H9 (cell line): ENCODE measurements around the gene TMEM204. TPM values are rescaled to one million over a fixed set of nuclear protein-coding genes. Genes with fewer than 3 reads are reported as not detected.

ENCODE experiments used
- DNase-seq: peaks from one replicate; pipeline ENCODE4 v3.0.0-alpha.2; 2017
- H2AFZ ChIP-seq: one replicate; pipeline ENCODE4 v1.6.1; 2013; ENCODE audit warnings: mild to moderate bottlenecking, low read length, control low read depth, moderate library complexity
- H2AK5ac ChIP-seq: 2 replicates; pipeline ENCODE4 v1.6.1; 2013; ENCODE audit warnings: low read length, control low read depth, mixed read lengths; ENCODE audit not compliant: insufficient read length
- H2BK120ac ChIP-seq: one replicate; pipeline ENCODE4 v1.6.1; 2013; ENCODE audit warnings: low read depth, mild to moderate bottlenecking, low read length, control low read depth, inconsistent platforms; ENCODE audit not compliant: poor library complexity, severe bottlenecking
- H2BK12ac ChIP-seq: 2 replicates; pipeline ENCODE4 v1.6.1; 2013; ENCODE audit warnings: low read length, control low read depth, mixed read lengths, low read depth; ENCODE audit not compliant: insufficient read length
- H2BK15ac ChIP-seq: 2 replicates; pipeline ENCODE4 v1.6.1; 2013; ENCODE audit warnings: low read depth, low read length, control low read depth
- H2BK20ac ChIP-seq: one replicate; pipeline ENCODE4 v1.6.1; 2013; ENCODE audit warnings: low read depth, mild to moderate bottlenecking, low read length, control low read depth, inconsistent platforms; ENCODE audit not compliant: poor library complexity, severe bottlenecking
- H2BK5ac ChIP-seq: 2 replicates; pipeline ENCODE4 v1.6.1; 2013; ENCODE audit warnings: low read length, control low read depth, mixed read lengths; ENCODE audit not compliant: insufficient read length
- H3K14ac ChIP-seq: 2 replicates; pipeline ENCODE4 v1.6.1; 2013; ENCODE audit warnings: low read length, control low read depth; ENCODE audit not compliant: insufficient read depth
- H3K18ac ChIP-seq: 2 replicates; pipeline ENCODE4 v1.6.1; 2013; ENCODE audit warnings: low read depth, mild to moderate bottlenecking, mixed read lengths, low read length, control low read depth; ENCODE audit not compliant: insufficient read length
- H3K23ac ChIP-seq: 2 replicates; pipeline ENCODE4 v1.6.1; 2013; ENCODE audit warnings: low read length, control low read depth, mixed read lengths, low read depth; ENCODE audit not compliant: insufficient read length
- H3K23me2 ChIP-seq: 2 replicates; pipeline ENCODE4 v1.6.1; 2013; ENCODE audit warnings: low read depth, mild to moderate bottlenecking, mixed read lengths, low read length, control low read depth; ENCODE audit not compliant: insufficient read length, poor library complexity, severe bottlenecking
- H3K27ac ChIP-seq: 2 replicates; pipeline ENCODE4 v1.5.1; 2013; ENCODE audit warnings: low read length, control low read depth, mixed read lengths, low read depth; ENCODE audit not compliant: insufficient read length
- H3K27me3 ChIP-seq: 2 replicates; pipeline ENCODE4 v1.6.1; 2013; ENCODE audit warnings: low read length, control low read depth, inconsistent platforms; ENCODE audit not compliant: insufficient read depth
- H3K4ac ChIP-seq: 2 replicates; pipeline ENCODE4 v1.6.1; 2013; ENCODE audit warnings: low read depth, mild to moderate bottlenecking, control low read depth, inconsistent platforms, low read length, moderate library complexity
- H3K4me1 ChIP-seq: 2 replicates; pipeline ENCODE4 v1.6.1; 2013; ENCODE audit warnings: low read length, control low read depth, inconsistent platforms; ENCODE audit not compliant: insufficient read depth
- H3K4me2 ChIP-seq: 2 replicates; pipeline ENCODE4 v1.6.1; 2013; ENCODE audit warnings: low read length, control low read depth, mixed read lengths; ENCODE audit not compliant: insufficient read length, insufficient read depth
- H3K56ac ChIP-seq: 2 replicates; pipeline ENCODE4 v1.6.1; 2013; ENCODE audit warnings: low read depth, mild to moderate bottlenecking, mixed read lengths, low read length, control low read depth; ENCODE audit not compliant: insufficient read length
- H3K79me1 ChIP-seq: 2 replicates; pipeline ENCODE4 v1.6.1; 2013; ENCODE audit warnings: low read depth, mild to moderate bottlenecking, moderate library complexity, low read length, control low read depth, inconsistent platforms; ENCODE audit not compliant: insufficient read depth, poor library complexity, severe bottlenecking
- H3K79me2 ChIP-seq: 2 replicates; pipeline ENCODE4 v1.6.1; 2013; ENCODE audit warnings: low read length, control low read depth, inconsistent platforms; ENCODE audit not compliant: insufficient read depth
- H3K9ac ChIP-seq: 2 replicates; pipeline ENCODE4 v1.6.1; 2013; ENCODE audit warnings: low read length, control low read depth, mixed read lengths; ENCODE audit not compliant: insufficient read length; ENCODE audit errors: extremely low read depth
- H3K9me3 ChIP-seq: one replicate; pipeline ENCODE4 v1.6.1; 2013; ENCODE audit warnings: low read depth, low read length, inconsistent platforms; ENCODE audit not compliant: control insufficient read depth
- H3T11ph ChIP-seq: one replicate; pipeline ENCODE4 v1.6.1; 2013; ENCODE audit warnings: mild to moderate bottlenecking, low read length, control low read depth, inconsistent platforms
- H4K20me1 ChIP-seq: one replicate; pipeline ENCODE4 v1.6.1; 2013; ENCODE audit not compliant: control insufficient read depth, insufficient read length, insufficient read depth
- H4K5ac ChIP-seq: 2 replicates; pipeline ENCODE4 v1.6.1; 2013; ENCODE audit warnings: low read depth, mild to moderate bottlenecking, mixed read lengths, low read length, control low read depth; ENCODE audit not compliant: insufficient read length
- H4K8ac ChIP-seq: replicated peaks from 2 replicates; pipeline ENCODE4 v1.6.1; 2013; ENCODE audit warnings: low read length, control low read depth, mixed read lengths, low read depth; ENCODE audit not compliant: insufficient read length
- H4K91ac ChIP-seq: 2 replicates; pipeline ENCODE4 v1.6.1; 2013; ENCODE audit warnings: low read depth, mild to moderate bottlenecking, moderate library complexity, mixed read lengths, low read length, control low read depth; ENCODE audit not compliant: insufficient read length
- H3K27ac Mint-ChIP-seq, 3 experiments: 2 replicates in 2 of 3; 3 replicates in 1 of 3; pipeline ENCODE4 v1.8.0; 2020 to 2021; ENCODE audit warnings: mixed read lengths in 3 of 3, mild to moderate bottlenecking in 1 of 3, moderate library complexity in 1 of 3
- H3K27me3 Mint-ChIP-seq: 2 replicates; pipeline ENCODE4 v1.8.0; 2021; ENCODE audit warnings: low read depth, mild to moderate bottlenecking, moderate library complexity, mixed read lengths
- H3K36me3 Mint-ChIP-seq, 3 experiments: 2 replicates in 2 of 3; 3 replicates in 1 of 3; pipeline ENCODE4 v1.8.0; 2020 to 2021; ENCODE audit warnings: low read depth in 3 of 3, mixed read lengths in 3 of 3; ENCODE audit not compliant: insufficient read depth in 1 of 3
- H3K4me1 Mint-ChIP-seq, 2 experiments: 2 replicates each; pipeline ENCODE4 v1.8.0; 2020; ENCODE audit warnings: mixed read lengths in 2 of 2
- H3K4me3 Mint-ChIP-seq, 2 experiments: 2 replicates in 1 of 2; 3 replicates in 1 of 2; pipeline ENCODE4 v1.8.0; 2020 to 2021; ENCODE audit warnings: mild to moderate bottlenecking in 2 of 2, mixed read lengths in 2 of 2, moderate library complexity in 1 of 2
- H3K9me3 Mint-ChIP-seq, 2 experiments: 2 replicates in 1 of 2; 3 replicates in 1 of 2; pipeline ENCODE4 v1.8.0; 2020; ENCODE audit warnings: mild to moderate bottlenecking in 2 of 2, mixed read lengths in 2 of 2, moderate library complexity in 1 of 2
- WGBS: extraction: QIAGEN DNeasy Blood & Tissue Kit; methylation state at CpG from one replicate; pipeline ENCODE4 v1.1.7; 2013; ENCODE audit warnings: missing lambda C conversion rate, low lambda C conversion rate, mixed read lengths; ENCODE audit not compliant: insufficient read length; ENCODE audit errors: extremely low coverage; 5-methylcytosine and 5-hydroxymethylcytosine counted together
- total RNA-seq: library from RNA; stranded (reverse); gene quantifications from 2 replicates; pipeline ENCODE4 v1.2.1, GENCODE V29; 2021
- TF ChIP-seq, protein P1 (sequence below): fragments of 200-600 bp; sonication (generic); conservative IDR thresholded peaks from 3 replicates; pipeline ENCODE4 v1.8.0; 2021; ENCODE audit warnings: antibody characterized with exemption, mild to moderate bottlenecking

The TMEM204 gene
- total RNA-seq, 1 experiment from 2014 or later = not detected

DNA sequence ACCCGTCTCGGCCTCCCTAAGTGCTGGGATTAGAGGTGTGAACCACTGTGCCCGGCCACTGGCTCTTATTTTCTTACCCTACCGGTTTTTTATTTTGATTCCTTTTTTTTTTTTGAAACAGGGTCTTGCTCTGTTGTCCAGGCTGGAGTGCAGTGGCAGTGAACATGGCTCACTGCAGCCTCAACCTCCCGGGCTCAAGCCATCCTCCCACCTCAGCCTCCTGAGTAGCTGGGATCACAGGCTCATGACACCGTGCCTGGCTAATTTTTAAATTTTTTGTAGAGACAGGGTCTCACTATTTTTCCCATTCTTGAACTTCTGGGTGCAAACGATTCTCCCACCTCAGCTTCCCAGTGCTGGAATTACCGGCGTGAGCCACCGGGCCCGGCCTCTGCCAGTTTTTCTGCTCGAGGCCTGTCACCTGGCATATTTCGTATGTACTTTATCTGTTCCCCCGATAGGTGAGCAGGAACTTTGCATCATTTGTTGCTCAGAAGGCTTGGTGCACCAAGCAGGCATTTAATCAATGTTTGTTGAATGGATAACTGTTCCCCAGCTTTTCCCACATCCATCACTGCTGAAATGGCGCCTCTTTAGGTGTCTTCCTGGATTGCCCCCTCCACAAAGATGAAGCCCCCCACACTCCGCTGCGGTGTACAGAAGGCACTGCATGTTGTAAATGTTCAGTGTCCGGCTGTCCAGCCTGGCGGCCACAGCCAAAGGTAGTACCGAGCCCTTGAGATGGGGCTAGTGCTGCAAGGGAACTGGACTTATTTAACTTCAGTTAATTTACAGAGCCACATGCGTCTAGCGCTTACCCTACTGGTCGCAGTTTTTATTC is 41.2 kb upstream of the TMEM204 start:
- Histone ChIP-seq H3K4me2 (peak overlapping the region; percentile 86), H3K27ac (no peak overlapping the region), H4K5ac (peak overlapping the region; percentile 4), H2BK20ac (no peak overlapping the region), H2BK5ac (no peak overlapping the region), H3K23ac (no peak overlapping the region), H2AK5ac (no peak overlapping the region), H3K4ac (no peak overlapping the region), H4K20me1 (no peaks in the 10 kb centered on the region), H2AFZ (no peak overlapping the region), H4K91ac (no peak overlapping the region), H3K23me2 (peaks cover 3% of the 10 kb centered on the region), H3K14ac (peak overlapping the region; percentile 97; the same call in 1 of the 2 replicates), H3K9ac (peak overlapping the region; percentile 82), H4K8ac (no peak overlapping the region), H3T11ph (no peak overlapping the region), H2BK15ac (no peak overlapping the region), H3K27me3 (no peaks in the 10 kb centered on the region), H3K79me2 (no peaks in the 10 kb centered on the region; the same call in 1 of the 2 replicates), H3K79me1 (no peaks in the 10 kb centered on the region), H3K9me3 (no peaks in the 10 kb centered on the region), H2BK120ac (no peak overlapping the region), H2BK12ac (no peak overlapping the region), H3K18ac (peak overlapping the region; percentile 96), H3K4me1 (no peaks in the 10 kb centered on the region; the same call in 1 of the 2 replicates), H3K56ac (no peak overlapping the region)
- peaks cover 4 to 12% of the 10 kb centered on the region in 2 experiments for H3K4me1 Mint-ChIP-seq
- peaks cover 3 to 22% (median 21%) of the 10 kb centered on the region in 3 experiments; a peak in 5 of 7 replicates for H3K36me3 Mint-ChIP-seq
- TF ChIP-seq, protein P1, sequence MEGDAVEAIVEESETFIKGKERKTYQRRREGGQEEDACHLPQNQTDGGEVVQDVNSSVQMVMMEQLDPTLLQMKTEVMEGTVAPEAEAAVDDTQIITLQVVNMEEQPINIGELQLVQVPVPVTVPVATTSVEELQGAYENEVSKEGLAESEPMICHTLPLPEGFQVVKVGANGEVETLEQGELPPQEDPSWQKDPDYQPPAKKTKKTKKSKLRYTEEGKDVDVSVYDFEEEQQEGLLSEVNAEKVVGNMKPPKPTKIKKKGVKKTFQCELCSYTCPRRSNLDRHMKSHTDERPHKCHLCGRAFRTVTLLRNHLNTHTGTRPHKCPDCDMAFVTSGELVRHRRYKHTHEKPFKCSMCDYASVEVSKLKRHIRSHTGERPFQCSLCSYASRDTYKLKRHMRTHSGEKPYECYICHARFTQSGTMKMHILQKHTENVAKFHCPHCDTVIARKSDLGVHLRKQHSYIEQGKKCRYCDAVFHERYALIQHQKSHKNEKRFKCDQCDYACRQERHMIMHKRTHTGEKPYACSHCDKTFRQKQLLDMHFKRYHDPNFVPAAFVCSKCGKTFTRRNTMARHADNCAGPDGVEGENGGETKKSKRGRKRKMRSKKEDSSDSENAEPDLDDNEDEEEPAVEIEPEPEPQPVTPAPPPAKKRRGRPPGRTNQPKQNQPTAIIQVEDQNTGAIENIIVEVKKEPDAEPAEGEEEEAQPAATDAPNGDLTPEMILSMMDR = no peak; the same call in 2 of the 3 replicates
- H3K9me3 Mint-ChIP-seq = no peaks in the 10 kb centered on the region
- H3K27ac Mint-ChIP-seq = peak overlapping the region in 2 of 3 experiments; percentile 97 to 99; a peak in 4 of 7 replicates
- peaks cover 3% of the 10 kb centered on the region for H3K27me3 Mint-ChIP-seq
- no peak for DNase-seq
- WGBS = no CpG with 5 or more reads among the region's 23 CpGs
- H3K4me3 Mint-ChIP-seq = peak overlapping the region; percentile 87 to 94
